K562 (cell line): ENCODE measurements around the gene QRICH1. TPM values are rescaled to one million over a fixed set of nuclear protein-coding genes. Genes with fewer than 3 reads are reported as not detected.
A peak's percentile ranks its signal among the peaks of the same experiment; 100 is the strongest.

Source experiments
- ATAC-seq: fragments of 200-7000 bp; cut with Tn5 transposase; 3 replicates; pipeline ENCODE4 v1.9.1; 2020; ENCODE audit warnings: moderate library complexity
- BruUV-seq: library from RNA; stranded (reverse); fragments of 400-500 nt; replicated peaks from 2 replicates; lab custom pipeline; 2021; lab: Mats Ljungman, UMichigan
- CTCF ChIA-PET: fragments of 300-600 bp; formaldehyde crosslinking; extraction: SDS; loops from one replicate; lab custom pipeline; 2021; ENCODE audit warnings: low intra/inter-chr PET ratio; lab: Yijun Ruan, JAX
- POLR2A ChIA-PET: fragments of 300-600, 350-650 bp; sonication (Branson Sonifier 250); formaldehyde crosslinking; extraction: SDS; loops from one replicate; lab custom pipeline; 2021; ENCODE audit warnings: antibody characterized with exemption, inconsistent platforms; lab: Yijun Ruan, JAX
- DNase-seq, 4 experiments: peaks; one replicate each; pipeline versions ENCODE4 v3.0.0 to v3.0.0-alpha.2; 2011 to 2018; ENCODE audit warnings: low spot score in 3 of 4, mixed read lengths in 3 of 4; ENCODE audit errors: extremely low read depth in 1 of 4
- FAIRE-seq: peaks from 2 replicates; lab custom pipeline; 2011; peaks lifted over from hg19 to GRCh38; lab: Jason Lieb, UNC
- H2AFZ ChIP-seq: 2 replicates; pipeline ENCODE4 v1.6.0; 2011; ENCODE audit warnings: low read depth, low read length, control low read depth, inconsistent platforms
- H3K27ac ChIP-seq: fragments of 200-600 bp; 3 replicates; pipeline ENCODE4 v1.8.0; 2011; ENCODE audit warnings: low read depth, mild to moderate bottlenecking, control low read depth, inconsistent platforms, low read length, moderate library complexity, mixed read lengths; ENCODE audit errors: extremely low read depth
- H3K27me3 ChIP-seq, 2 experiments: fragments of 300-600 bp in 1 of 2; 2 replicates in 1 of 2; 3 replicates in 1 of 2; pipeline versions ENCODE4 v1.6.0 to v1.8.0; 2011; ENCODE audit warnings: inconsistent platforms in 2 of 2, low read length in 2 of 2, mild to moderate bottlenecking in 1 of 2, mixed read lengths in 1 of 2, moderate library complexity in 1 of 2; ENCODE audit not compliant: control insufficient read depth in 2 of 2, insufficient read depth in 2 of 2
- H3K36me3 ChIP-seq: fragments of 300-600 bp; 3 replicates; pipeline ENCODE4 v1.8.0; 2011; ENCODE audit warnings: mild to moderate bottlenecking, low read length, inconsistent platforms; ENCODE audit not compliant: control insufficient read depth, insufficient read depth
- H3K4me1 ChIP-seq, 2 experiments: fragments of 200-600 bp in 1 of 2; replicated peaks in 1 of 2; 2 replicates in 1 of 2; 3 replicates in 1 of 2; pipeline versions ENCODE4 v1.5.1 to v1.8.0; 2011; ENCODE audit warnings: inconsistent platforms in 2 of 2, low read length in 2 of 2, mild to moderate bottlenecking in 1 of 2, mixed read lengths in 1 of 2, moderate library complexity in 1 of 2; ENCODE audit not compliant: control insufficient read depth in 2 of 2, insufficient read depth in 2 of 2
- H3K4me2 ChIP-seq: 2 replicates; pipeline ENCODE4 v1.6.1; 2011; ENCODE audit warnings: low read length, control low read depth, inconsistent platforms, mixed read lengths; ENCODE audit not compliant: insufficient read depth
- H3K4me3 ChIP-seq: fragments of 200-600 bp; sonication (generic), shearing (Covaris generic); 2 replicates; pipeline ENCODE4 v1.5.1; 2016; ENCODE audit warnings: control low read depth, inconsistent platforms
- H3K79me2 ChIP-seq: fragments of 200-600 bp; 3 replicates; pipeline ENCODE4 v1.8.0; 2011; ENCODE audit warnings: low read length, inconsistent platforms; ENCODE audit not compliant: control insufficient read depth, insufficient read depth
- H3K9ac ChIP-seq, 2 experiments: 2 replicates each; pipeline versions ENCODE4 v1.6.0 to v1.6.1; 2011; ENCODE audit warnings: low read depth in 2 of 2, low read length in 2 of 2, control low read depth in 1 of 2, inconsistent platforms in 1 of 2, mild to moderate bottlenecking in 1 of 2, mixed read lengths in 1 of 2; ENCODE audit not compliant: insufficient read depth in 1 of 2
- H3K9me1 ChIP-seq: one replicate; pipeline ENCODE4 v1.6.0; 2011; ENCODE audit warnings: inconsistent platforms, mild to moderate bottlenecking, low read length, moderate library complexity; ENCODE audit not compliant: control insufficient read depth, insufficient read depth
- H3K9me3 ChIP-seq: replicated peaks from 2 replicates; pipeline ENCODE4 v1.5.1; 2011; ENCODE audit warnings: low read depth, low read length, inconsistent platforms; ENCODE audit not compliant: control insufficient read depth, insufficient read depth
- H4K20me1 ChIP-seq: replicated peaks from 2 replicates; pipeline ENCODE4 v1.6.1; 2011; ENCODE audit warnings: low read length, inconsistent platforms, mixed read lengths; ENCODE audit not compliant: control insufficient read depth, insufficient read depth
- CREM ChIP-seq: IDR thresholded peaks from 2 replicates; pipeline ENCODE4 v1.6.1; 2014; ENCODE audit warnings: antibody characterized with exemption, low read depth
- FOXP1 ChIP-seq: sonication (generic); formaldehyde crosslinking; IDR thresholded peaks from 2 replicates; pipeline ENCODE4 v1.8.0; 2022; ENCODE audit warnings: mild to moderate bottlenecking, missing genetic modification reagents
- HOXB6 ChIP-seq: fragments of 250-450 bp; sonication (Bioruptor Pico); IDR thresholded peaks from 2 replicates; pipeline ENCODE4 v1.5.1; 2022; ENCODE audit warnings: mild to moderate bottlenecking, borderline replicate concordance
- MTA1 ChIP-seq: fragments of 450-650 bp; IDR thresholded peaks from 2 replicates; pipeline ENCODE4 v1.6.1; 2017; ENCODE audit warnings: borderline replicate concordance
- PRPF4 ChIP-seq: fragments of 200-400 bp; formaldehyde crosslinking; IDR thresholded peaks from one replicate; pipeline ENCODE4 v1.6.1; 2017; ENCODE audit warnings: low read length, low read depth, mild to moderate bottlenecking; ENCODE audit not compliant: insufficient read depth, poor library complexity, severe bottlenecking
- SAFB ChIP-seq: fragments of 200-400 bp; formaldehyde crosslinking; IDR thresholded peaks from 2 replicates; pipeline ENCODE4 v1.6.1; 2017; ENCODE audit warnings: low read depth, low read length, borderline replicate concordance
- ZNF12 ChIP-seq: sonication (generic); formaldehyde crosslinking; IDR thresholded peaks from 2 replicates; pipeline ENCODE4 v1.4.0; 2020; ENCODE audit warnings: mild to moderate bottlenecking, missing genetic modification reagents
- ZNF785 ChIP-seq: fragments of 250-450 bp; sonication (Bioruptor Pico); IDR thresholded peaks from 2 replicates; pipeline ENCODE4 v1.4.0; 2020; ENCODE audit warnings: mild to moderate bottlenecking
- WGBS: fragments of 100-300 bp; shearing (Covaris generic); methylation state at CpG from one replicate; pipeline ENCODE4 v1.1.6; 2016; ENCODE audit warnings: low coverage, mixed read lengths; ENCODE audit not compliant: insufficient coverage; ENCODE audit errors: missing lambda C conversion rate; 5-methylcytosine and 5-hydroxymethylcytosine counted together
- in situ Hi-C: fragments of 300-500 bp; cut with MboI; formaldehyde crosslinking; loops from 4 replicates; pipeline ENCODE4 v1.15.0; 2018; ENCODE audit warnings: inconsistent platforms, mixed read lengths
- intact Hi-C: fragments of 100-400 bp; cut with micrococcal nuclease; formaldehyde crosslinking; loops from 2 replicates; pipeline ENCODE4 v1.14.2; 2022
- polyA plus RNA-seq, 8 experiments: library from polyadenylated mRNA; depleted of rRNA in 4 of 8; stranded (reverse) in 5 of 8; unstranded in 3 of 8; fragments of >200 nt; fragmentation: Nextera tagmentation in 2 of 8; fragmentation: Illumina TruSeq in 1 of 8; extraction: Ambion mirVana in 2 of 8; extraction: Trizol in 1 of 8; gene quantifications; 2 replicates each; pipeline versions ENCODE4 v1.2.1 to v1.2.3, GENCODE V29; 2011 to 2014; ENCODE audit warnings: inconsistent platforms in 1 of 8, missing spikeins in 1 of 8
- total RNA-seq, 7 experiments: library from RNA; depleted of rRNA in 6 of 7; stranded (reverse); fragments of >200 nt in 6 of 7; fragmentation: Illumina TruSeq in 2 of 7; extraction: Trizol in 2 of 7; gene quantifications; 2 replicates each; pipeline versions ENCODE4 v1.2.1 to v1.2.3, GENCODE V29; 2011 to 2021; ENCODE audit warnings: low replicate concordance in 1 of 7
- TF ChIP-seq, protein P1 (sequence below), 2 experiments: fragments of 150-350 bp in 1 of 2; IDR thresholded peaks; 2 replicates each; pipeline ENCODE4 v1.6.1; 2012 to 2016; ENCODE audit warnings: low read depth in 2 of 2, low read length in 2 of 2, mild to moderate bottlenecking in 1 of 2, moderate library complexity in 1 of 2

Gene QRICH1
- total and polyA plus RNA-seq, 9 of the 15 experiments (the other 6 are each of a cell fraction or from before 2014, with no cell fraction given): 20.1 to 99.2 (median 56.7) TPM

DNA sequence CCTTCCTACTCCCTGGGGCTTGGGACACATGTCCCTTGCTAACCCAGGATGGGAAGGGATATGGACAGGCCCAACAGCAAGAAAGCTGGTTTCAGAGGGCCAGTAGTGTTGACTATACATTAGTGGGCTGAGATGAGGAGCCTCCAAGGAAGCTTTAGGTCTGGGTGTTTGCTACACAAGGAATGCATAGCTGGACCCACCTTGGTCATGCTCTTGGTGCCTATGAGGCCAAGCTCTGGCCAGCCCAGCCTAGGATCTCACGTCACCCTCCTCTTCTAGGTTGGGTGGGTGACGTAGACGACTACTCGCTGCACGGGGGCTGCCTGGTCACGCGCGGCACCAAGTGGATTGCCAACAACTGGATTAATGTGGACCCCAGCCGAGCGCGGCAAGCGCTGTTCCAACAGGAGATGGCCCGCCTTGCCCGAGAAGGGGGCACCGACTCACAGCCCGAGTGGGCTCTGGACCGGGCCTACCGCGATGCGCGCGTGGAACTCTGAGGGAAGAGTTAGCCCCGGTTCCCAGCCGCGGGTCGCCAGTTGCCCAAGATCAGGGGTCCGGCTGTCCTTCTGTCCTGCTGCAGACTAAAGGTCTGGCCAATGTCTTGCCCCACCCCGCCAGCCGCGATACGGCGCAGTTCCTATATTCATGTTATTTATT is 87.3 kb downstream of the QRICH1 start:
- BruUV-seq: TSS peak; percentile 95
- H3K27me3 ChIP-seq: no peaks in the 10 kb centered on the region
- H3K9me1 ChIP-seq: no peaks in the 10 kb centered on the region
- H3K9me3 ChIP-seq: no peaks in the 10 kb centered on the region
- peaks cover 8% of the 10 kb centered on the region for H4K20me1 ChIP-seq
- ChIA-PET POLR2A (interaction anchor here (0.7 to 3.0 kb wide), 8 partner anchors 11 to 188 kb away, joined by 3 to 104 read pairs (median 6); partner anchors contain the start of genes DALRD3, IMPDH2, LAMB2 and NDUFAF3), CTCF (interaction anchor here (0.6 kb wide), 1 partner anchor 84 kb away, joined by 4 read pairs; no protein-coding TSS in a partner anchor)
- H3K79me2 ChIP-seq: peaks cover 37% of the 10 kb centered on the region
- peak overlapping the region; percentile 80 for H3K4me3 ChIP-seq
- peaks cover 9% of the 10 kb centered on the region; the same call in 2 of the 3 replicates for H3K36me3 ChIP-seq
- peaks cover 19 to 43% of the 10 kb centered on the region in 2 experiments; a peak in 4 of 5 replicates for H3K4me1 ChIP-seq
- 3% methylated on average over 22 of the region's 32 CpGs for WGBS
- peak overlapping the region; percentile 97 to 99 for H3K9ac ChIP-seq
- no peak; the same call in 2 of the 3 replicates for ATAC-seq
- intact Hi-C loops: loop anchor here (2.0 to 5.0 kb wide), 2 partner anchors 18 to 89 kb away; partner anchors contain the start of gene ARIH2
- in situ Hi-C loops: no loop called here
- peak; percentile 61 for FAIRE-seq
- peak overlapping the region; percentile 99 for H2AFZ ChIP-seq
- peak overlapping the region; percentile 99 for H3K27ac ChIP-seq
- H3K4me2 ChIP-seq: peak overlapping the region; percentile 94
- peak in 1 of 4 experiments; percentile 21 for DNase-seq
- TF ChIP-seq MTA1 (peak; percentile 20; the same call in 1 of the 2 replicates), CREM (peak; percentile 53; the same call in 1 of the 2 replicates), ZNF12 (CRISPR knock-in tag) (no peak), HOXB6 (CRISPR knock-in tag) (no peak), ZNF785 (no peak), SAFB (peak; percentile 35; the same call in 1 of the 2 replicates), FOXP1 (CRISPR knock-in tag) (0 out of 2 replicates have a peak, but pooled peaks have one; percentile 2), PRPF4 (peak; percentile 7)
- TF ChIP-seq, protein P1, sequence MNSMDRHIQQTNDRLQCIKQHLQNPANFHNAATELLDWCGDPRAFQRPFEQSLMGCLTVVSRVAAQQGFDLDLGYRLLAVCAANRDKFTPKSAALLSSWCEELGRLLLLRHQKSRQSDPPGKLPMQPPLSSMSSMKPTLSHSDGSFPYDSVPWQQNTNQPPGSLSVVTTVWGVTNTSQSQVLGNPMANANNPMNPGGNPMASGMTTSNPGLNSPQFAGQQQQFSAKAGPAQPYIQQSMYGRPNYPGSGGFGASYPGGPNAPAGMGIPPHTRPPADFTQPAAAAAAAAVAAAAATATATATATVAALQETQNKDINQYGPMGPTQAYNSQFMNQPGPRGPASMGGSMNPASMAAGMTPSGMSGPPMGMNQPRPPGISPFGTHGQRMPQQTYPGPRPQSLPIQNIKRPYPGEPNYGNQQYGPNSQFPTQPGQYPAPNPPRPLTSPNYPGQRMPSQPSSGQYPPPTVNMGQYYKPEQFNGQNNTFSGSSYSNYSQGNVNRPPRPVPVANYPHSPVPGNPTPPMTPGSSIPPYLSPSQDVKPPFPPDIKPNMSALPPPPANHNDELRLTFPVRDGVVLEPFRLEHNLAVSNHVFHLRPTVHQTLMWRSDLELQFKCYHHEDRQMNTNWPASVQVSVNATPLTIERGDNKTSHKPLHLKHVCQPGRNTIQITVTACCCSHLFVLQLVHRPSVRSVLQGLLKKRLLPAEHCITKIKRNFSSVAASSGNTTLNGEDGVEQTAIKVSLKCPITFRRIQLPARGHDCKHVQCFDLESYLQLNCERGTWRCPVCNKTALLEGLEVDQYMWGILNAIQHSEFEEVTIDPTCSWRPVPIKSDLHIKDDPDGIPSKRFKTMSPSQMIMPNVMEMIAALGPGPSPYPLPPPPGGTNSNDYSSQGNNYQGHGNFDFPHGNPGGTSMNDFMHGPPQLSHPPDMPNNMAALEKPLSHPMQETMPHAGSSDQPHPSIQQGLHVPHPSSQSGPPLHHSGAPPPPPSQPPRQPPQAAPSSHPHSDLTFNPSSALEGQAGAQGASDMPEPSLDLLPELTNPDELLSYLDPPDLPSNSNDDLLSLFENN (IDR thresholded peaks at IDR 0.05; ENCODE audit: low read depth in 2 of 2, low read length in 2 of 2): 0 out of 4 replicates have a peak, but pooled peaks of 1 of the 2 experiments have one; percentile 12
